Brain microvascular endothelial cell (primary cell): ENCODE data around the gene VPS13D.
"Not testable (repeated sequence)": the region's sequence is repeated elsewhere in the genome, so short reads cannot be mapped to it uniquely, and the experiment has no call there.

Experiments
- DNase-seq: peaks from one replicate; pipeline ENCODE4 v3.0.0-alpha.2; 2020
- H3K27ac ChIP-seq: fragments of 250-450 bp; sonication (Bioruptor Pico); 2 replicates; pipeline ENCODE4 v1.5.1; 2020; ENCODE audit warnings: mild to moderate bottlenecking, moderate library complexity
- H3K27me3 ChIP-seq: fragments of 250-450 bp; sonication (Bioruptor Pico); replicated peaks from 2 replicates; pipeline ENCODE4 v1.5.1; 2020; ENCODE audit warnings: mild to moderate bottlenecking
- H3K36me3 ChIP-seq: fragments of 250-450 bp; sonication (Bioruptor Pico); replicated peaks from 2 replicates; pipeline ENCODE4 v1.5.1; 2020; ENCODE audit warnings: mild to moderate bottlenecking
- H3K4me3 ChIP-seq: 2 replicates; pipeline ENCODE4 v1.5.1; 2011; ENCODE audit warnings: low read depth, mild to moderate bottlenecking, control low read depth, low read length, moderate library complexity
- in situ Hi-C: cut with HindIII; loops from 2 replicates; pipeline ENCODE4 v1.10.0; 2017; ENCODE audit warnings: low sequenced_read_pairs, low pct_ligation_motif_present
- TF ChIP-seq, protein P1 (sequence below): IDR thresholded peaks from 2 replicates; pipeline ENCODE4 v1.5.1; 2011; ENCODE audit warnings: low read depth, mild to moderate bottlenecking, moderate library complexity, low read length, control low read depth, inconsistent platforms; ENCODE audit errors: missing control alignments

The VPS13D gene

DNA sequence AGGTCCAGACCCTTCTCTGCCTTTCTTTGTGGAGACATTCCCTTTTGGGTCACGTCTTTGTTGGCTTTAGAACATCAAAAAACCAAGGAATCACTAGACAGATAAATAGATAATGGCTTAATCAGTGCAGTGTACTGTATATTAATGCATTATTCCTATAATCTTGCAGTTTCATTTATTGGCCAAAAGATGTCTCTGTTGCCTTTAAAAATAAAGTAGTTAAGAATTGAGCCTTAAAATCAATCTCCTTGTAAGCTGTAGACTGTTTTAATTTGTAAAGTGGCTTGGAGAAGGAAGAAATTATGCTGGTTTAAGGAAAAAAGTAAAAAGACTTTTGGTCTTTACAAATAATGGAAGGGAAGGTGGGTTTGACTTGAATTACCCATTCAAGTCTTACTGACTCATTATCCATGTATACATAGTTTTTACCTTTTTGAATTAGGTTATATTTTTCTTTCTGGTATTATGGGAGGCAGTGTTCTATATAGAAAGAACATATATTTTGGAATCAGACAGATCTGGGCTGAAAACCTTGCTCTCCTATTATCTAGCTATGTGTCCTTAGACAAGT is 84.6 kb downstream of the VPS13D start:
- TF ChIP-seq, protein P1, sequence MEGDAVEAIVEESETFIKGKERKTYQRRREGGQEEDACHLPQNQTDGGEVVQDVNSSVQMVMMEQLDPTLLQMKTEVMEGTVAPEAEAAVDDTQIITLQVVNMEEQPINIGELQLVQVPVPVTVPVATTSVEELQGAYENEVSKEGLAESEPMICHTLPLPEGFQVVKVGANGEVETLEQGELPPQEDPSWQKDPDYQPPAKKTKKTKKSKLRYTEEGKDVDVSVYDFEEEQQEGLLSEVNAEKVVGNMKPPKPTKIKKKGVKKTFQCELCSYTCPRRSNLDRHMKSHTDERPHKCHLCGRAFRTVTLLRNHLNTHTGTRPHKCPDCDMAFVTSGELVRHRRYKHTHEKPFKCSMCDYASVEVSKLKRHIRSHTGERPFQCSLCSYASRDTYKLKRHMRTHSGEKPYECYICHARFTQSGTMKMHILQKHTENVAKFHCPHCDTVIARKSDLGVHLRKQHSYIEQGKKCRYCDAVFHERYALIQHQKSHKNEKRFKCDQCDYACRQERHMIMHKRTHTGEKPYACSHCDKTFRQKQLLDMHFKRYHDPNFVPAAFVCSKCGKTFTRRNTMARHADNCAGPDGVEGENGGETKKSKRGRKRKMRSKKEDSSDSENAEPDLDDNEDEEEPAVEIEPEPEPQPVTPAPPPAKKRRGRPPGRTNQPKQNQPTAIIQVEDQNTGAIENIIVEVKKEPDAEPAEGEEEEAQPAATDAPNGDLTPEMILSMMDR: peak; percentile 30
- in situ Hi-C loops: no loop called here
- H3K4me3 ChIP-seq: no peak overlapping the region
- no peak for DNase-seq
- no peaks in the 10 kb centered on the region for H3K27me3 ChIP-seq
- peak overlapping the region; percentile 67 for H3K27ac ChIP-seq
- peaks cover 25% of the 10 kb centered on the region for H3K36me3 ChIP-seq

DNA sequence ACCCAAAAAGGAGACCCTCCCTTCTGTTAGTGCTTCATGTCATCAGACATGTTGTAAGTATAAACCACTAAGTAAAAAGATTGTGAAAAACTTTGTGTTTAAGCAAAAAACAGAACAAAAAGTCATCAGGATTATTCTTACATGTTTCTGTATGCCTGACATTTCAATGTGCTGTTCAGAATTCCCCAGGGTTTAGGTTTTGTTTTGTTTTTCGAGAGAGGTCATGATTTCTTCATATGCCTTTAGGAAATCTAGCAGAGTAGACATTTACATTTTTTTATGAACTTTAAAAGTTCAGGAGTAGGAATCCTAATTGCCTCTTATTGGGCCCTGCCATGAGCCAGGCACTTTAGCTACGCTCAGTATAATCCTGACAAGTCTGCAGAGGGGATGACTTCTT is 85.3 kb downstream of the VPS13D start:
- in situ Hi-C loops: no loop called here
- Histone ChIP-seq H3K4me3 (no peak overlapping the region), H3K36me3 (peaks cover 30% of the 10 kb centered on the region), H3K27ac (peak overlapping the region; percentile 67), H3K27me3 (no peaks in the 10 kb centered on the region)
- no peak for DNase-seq
- TF ChIP-seq, protein P1: no peak

DNA sequence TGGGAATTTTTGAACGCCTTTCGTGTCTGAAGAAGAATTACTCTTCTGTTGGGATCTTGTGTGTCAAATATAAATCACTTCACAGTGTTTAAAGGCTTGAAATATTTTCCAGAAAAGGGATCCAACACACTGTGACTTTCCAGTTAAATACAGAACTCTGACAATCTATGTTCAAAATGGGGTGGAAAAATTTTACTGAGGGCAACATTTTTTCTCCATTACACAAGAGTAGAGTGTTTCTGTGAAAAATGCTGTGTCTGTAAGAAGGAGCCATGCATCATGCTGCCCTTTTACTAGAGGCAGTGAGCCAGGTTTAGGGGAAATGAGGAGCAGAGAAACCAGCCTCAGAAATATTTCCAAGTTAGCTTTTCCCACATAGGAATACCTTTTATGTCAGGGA is 86.5 kb downstream of the VPS13D start:
- peaks cover 29% of the 10 kb centered on the region for H3K36me3 ChIP-seq
- H3K27ac ChIP-seq: peak overlapping the region; percentile 67
- no peak for DNase-seq
- TF ChIP-seq, protein P1: no peak
- no peak overlapping the region for H3K4me3 ChIP-seq
- H3K27me3 ChIP-seq: no peaks in the 10 kb centered on the region
- in situ Hi-C loops: no loop called here

DNA sequence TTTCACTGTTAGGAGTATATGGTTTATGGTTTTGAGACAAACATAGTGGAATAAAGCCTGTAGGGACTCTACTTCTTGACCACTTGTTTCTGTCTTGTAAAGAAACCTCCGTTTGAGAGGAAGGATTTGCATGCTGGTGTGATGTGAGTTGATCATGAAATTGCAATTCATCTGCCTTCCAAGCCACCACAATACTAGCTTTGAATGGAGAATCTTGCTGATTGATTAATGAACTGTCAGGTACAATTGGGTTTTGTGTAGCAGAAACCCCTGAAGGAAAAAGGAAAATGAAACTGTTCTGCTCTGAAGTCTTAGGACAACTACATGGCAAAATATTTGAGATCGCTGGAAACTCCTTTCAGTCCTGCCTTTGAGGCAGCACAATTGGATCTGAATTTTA is 90.7 kb downstream of the VPS13D start:
- DNase-seq: no peak
- Histone ChIP-seq H3K27ac (no peak overlapping the region), H3K27me3 (no peaks in the 10 kb centered on the region), H3K36me3 (peaks cover 26% of the 10 kb centered on the region), H3K4me3 (no peak overlapping the region)
- in situ Hi-C loops: no loop called here
- TF ChIP-seq, protein P1: no peak

DNA sequence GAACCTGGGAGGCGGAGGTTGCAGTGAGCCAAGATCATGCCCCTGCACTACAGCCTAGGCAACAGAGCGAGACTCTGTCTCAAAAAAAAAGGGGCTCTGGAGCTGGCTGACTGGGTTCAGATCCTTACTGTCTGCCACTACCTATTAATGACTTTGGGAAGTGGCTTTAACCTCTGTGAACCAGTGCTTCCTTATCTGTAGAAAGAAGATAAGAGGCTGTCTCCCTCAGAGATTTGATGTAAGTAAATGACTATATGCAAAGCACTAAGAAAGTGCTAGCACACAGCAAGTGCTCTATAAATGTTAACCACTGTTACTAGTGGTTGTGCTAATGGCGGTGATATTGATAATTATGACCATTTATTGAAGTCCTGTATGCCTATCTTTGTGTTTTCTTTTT is 94.6 kb downstream of the VPS13D start:
- Histone ChIP-seq H3K4me3 (no peak overlapping the region), H3K36me3 (peaks cover 19% of the 10 kb centered on the region), H3K27ac (no peak overlapping the region), H3K27me3 (no peaks in the 10 kb centered on the region)
- TF ChIP-seq, protein P1: no peak
- in situ Hi-C loops: no loop called here
- no peak for DNase-seq

- H3K4me3 ChIP-seq, DNase-seq, H3K27ac ChIP-seq, H3K27me3 ChIP-seq, in situ Hi-C loops: not testable (repeated sequence)
- peaks cover 14% of the 10 kb centered on the region for H3K36me3 ChIP-seq
Observed at GRCh38 chr1:12324973-12325372, 95.1 kb downstream of the VPS13D start.
